Measurements from ENCODE around the gene GCK. TPM values are rescaled to one million over a fixed set of nuclear protein-coding genes. Genes with fewer than 3 reads are reported as not detected.
A peak's percentile ranks its signal among the peaks of the same experiment; 100 is the strongest.

GCK gene
- total RNA-seq, 1 experiment from 2014 or later, result not detected

- Mint-ChIP-seq H3K27me3 (ENCODE audit: insufficient read depth, unreplicated experiment) (no peaks in the 10 kb centered on the region), H3K36me3 (ENCODE audit: insufficient read depth, unreplicated experiment) (peaks cover 58% of the 10 kb centered on the region), H3K9me3 (ENCODE audit: unreplicated experiment) (no peaks in the 10 kb centered on the region), H3K27ac (ENCODE audit: unreplicated experiment) (no peak overlapping the region), H3K4me1 (ENCODE audit: low read depth, unreplicated experiment) (no peaks in the 10 kb centered on the region), H3K4me3 (ENCODE audit: unreplicated experiment) (no peak overlapping the region)
- H3K4me3 ChIP-seq (ENCODE audit: low read depth, low read length), result no peak overlapping the region
- no peaks in the 10 kb centered on the region for H3K27me3 ChIP-seq (replicated peaks; ENCODE audit: control insufficient read depth, insufficient read depth, low read length)
- peaks cover 4% of the 10 kb centered on the region for H3K36me3 ChIP-seq (ENCODE audit: control insufficient read depth, insufficient read depth, low read length)
- POLR2A ChIA-PET, result no interaction called here
- no TSS peak for BruUV-seq (replicated peaks)
- intact Hi-C loops (cut with micrococcal nuclease; ENCODE audit: unreplicated experiment), result no loop called here
- TF ChIP-seq CTCF (IDR thresholded peaks at IDR 0.05; ENCODE audit: insufficient read depth in 1 of 2, low read depth in 1 of 2, low read length in 1 of 2, severe bottlenecking in 1 of 2, unreplicated experiment in 1 of 2), result no peak
- CTCF ChIA-PET, result no interaction called here
- H3K4me1 ChIP-seq, result no peaks in the 10 kb centered on the region
- peak in 1 of 2 experiments; percentile 7 for DNase-seq
- H3K9me3 ChIP-seq, result no peaks in the 10 kb centered on the region
These were observed 22.8 kb upstream of the GCK start for GRCh38 chr7:44212018-44212417.

- peak in 1 of 2 experiments; percentile 8 for DNase-seq
- H3K36me3 Mint-ChIP-seq (ENCODE audit: insufficient read depth, unreplicated experiment), result peaks cover 66% of the 10 kb centered on the region
- no peaks in the 10 kb centered on the region for H3K4me1 Mint-ChIP-seq (ENCODE audit: low read depth, unreplicated experiment)
- Histone ChIP-seq H3K27me3 (replicated peaks; ENCODE audit: control insufficient read depth, insufficient read depth, low read length) (no peaks in the 10 kb centered on the region), H3K4me3 (ENCODE audit: low read depth, low read length) (no peak overlapping the region), H3K9me3 (no peaks in the 10 kb centered on the region), H3K4me1 (no peaks in the 10 kb centered on the region), H3K36me3 (ENCODE audit: control insufficient read depth, insufficient read depth, low read length) (peaks cover 4% of the 10 kb centered on the region)
- POLR2A ChIA-PET, result no interaction called here
- H3K4me3 Mint-ChIP-seq (ENCODE audit: unreplicated experiment), result no peak overlapping the region
- BruUV-seq (replicated peaks), result no TSS peak
- intact Hi-C loops (cut with micrococcal nuclease; ENCODE audit: unreplicated experiment), result no loop called here
- no peak for TF ChIP-seq CTCF (IDR thresholded peaks at IDR 0.05; ENCODE audit: insufficient read depth in 1 of 2, low read depth in 1 of 2, low read length in 1 of 2, severe bottlenecking in 1 of 2, unreplicated experiment in 1 of 2)
- H3K27me3 Mint-ChIP-seq (ENCODE audit: insufficient read depth, unreplicated experiment), result no peaks in the 10 kb centered on the region
- CTCF ChIA-PET, result no interaction called here
- H3K9me3 Mint-ChIP-seq (ENCODE audit: unreplicated experiment), result no peaks in the 10 kb centered on the region
- H3K27ac Mint-ChIP-seq (ENCODE audit: unreplicated experiment), result no peak overlapping the region
These were observed 22.0 kb upstream of the GCK start for GRCh38 chr7:44211126-44211675.

- Mint-ChIP-seq H3K27ac (ENCODE audit: unreplicated experiment) (no peak overlapping the region), H3K9me3 (ENCODE audit: unreplicated experiment) (no peaks in the 10 kb centered on the region), H3K4me3 (ENCODE audit: unreplicated experiment) (no peak overlapping the region), H3K36me3 (ENCODE audit: insufficient read depth, unreplicated experiment) (peaks cover 68% of the 10 kb centered on the region), H3K27me3 (ENCODE audit: insufficient read depth, unreplicated experiment) (no peaks in the 10 kb centered on the region), H3K4me1 (ENCODE audit: low read depth, unreplicated experiment) (no peaks in the 10 kb centered on the region)
- H3K27me3 ChIP-seq (replicated peaks; ENCODE audit: control insufficient read depth, insufficient read depth, low read length), result no peaks in the 10 kb centered on the region
- POLR2A ChIA-PET, result no interaction called here
- peak in 1 of 2 experiments; percentile 16 for DNase-seq
- H3K36me3 ChIP-seq (ENCODE audit: control insufficient read depth, insufficient read depth, low read length), result peaks cover 4% of the 10 kb centered on the region
- TF ChIP-seq CTCF (IDR thresholded peaks at IDR 0.05; ENCODE audit: insufficient read depth in 1 of 2, low read depth in 1 of 2, low read length in 1 of 2, severe bottlenecking in 1 of 2, unreplicated experiment in 1 of 2), result no peak
- H3K4me1 ChIP-seq, result no peaks in the 10 kb centered on the region
- H3K4me3 ChIP-seq (ENCODE audit: low read depth, low read length), result no peak overlapping the region
- intact Hi-C loops (cut with micrococcal nuclease; ENCODE audit: unreplicated experiment), result no loop called here
- CTCF ChIA-PET, result no interaction called here
- no TSS peak for BruUV-seq (replicated peaks)
- H3K9me3 ChIP-seq, result no peaks in the 10 kb centered on the region
These were observed 20.9 kb upstream of the GCK start for GRCh38 chr7:44210107-44210506.
